Smooth muscle cell (in vitro differentiated cells): ENCODE results near the gene ALDH1A3. TPM values are rescaled to one million over a fixed set of nuclear protein-coding genes. Genes with fewer than 3 reads are reported as not detected.

Source experiments
- DNase-seq: peaks from one replicate; lab custom pipeline; 2025; ENCODE audit not compliant: unreplicated experiment; lab: John Stamatoyannopoulos, UW
- H2AFZ ChIP-seq: fragments of 200-600 bp; sonication (generic); 2 replicates; pipeline ENCODE4 v1.6.0; 2016; ENCODE audit warnings: antibody characterized with exemption, low read depth, mild to moderate bottlenecking
- H3F3A ChIP-seq: fragments of 200-600 bp; sonication (generic); 2 replicates; pipeline ENCODE4 v1.6.0; 2017; ENCODE audit warnings: antibody characterized with exemption, low read depth
- H3K27ac ChIP-seq: fragments of 200-600 bp; sonication (generic); 2 replicates; pipeline ENCODE4 v1.5.1; 2016; ENCODE audit warnings: low read depth, mild to moderate bottlenecking
- H3K27me3 ChIP-seq: fragments of 200-600 bp; sonication (generic); 2 replicates; pipeline ENCODE4 v1.6.1; 2016; ENCODE audit warnings: low read depth, mild to moderate bottlenecking
- H3K36me3 ChIP-seq: fragments of 200-600 bp; sonication (generic); 2 replicates; pipeline ENCODE4 v1.5.1; 2016; ENCODE audit warnings: low read depth
- H3K4me1 ChIP-seq: fragments of 200-600 bp; sonication (generic); 2 replicates; pipeline ENCODE4 v1.5.1; 2016; ENCODE audit warnings: low read depth
- H3K4me2 ChIP-seq: fragments of 200-600 bp; sonication (generic); 2 replicates; pipeline ENCODE4 v1.6.0; 2016; ENCODE audit warnings: mild to moderate bottlenecking
- H3K4me3 ChIP-seq: fragments of 200-600 bp; sonication (generic); 2 replicates; pipeline ENCODE4 v1.5.1; 2016; ENCODE audit warnings: mild to moderate bottlenecking
- H3K79me2 ChIP-seq: fragments of 200-600 bp; sonication (generic); 2 replicates; pipeline ENCODE4 v1.6.0; 2016; ENCODE audit warnings: low read depth, mild to moderate bottlenecking
- H3K9ac ChIP-seq: fragments of 200-600 bp; sonication (generic); 2 replicates; pipeline ENCODE4 v1.6.0; 2016; ENCODE audit warnings: low read depth
- H3K9me3 ChIP-seq: fragments of 200-600 bp; sonication (generic); replicated peaks from 2 replicates; pipeline ENCODE4 v1.5.1; 2016; ENCODE audit warnings: low read depth
- H4K20me1 ChIP-seq: fragments of 200-600 bp; sonication (generic); 2 replicates; pipeline ENCODE4 v1.6.0; 2016; ENCODE audit warnings: low read depth
- WGBS: methylation state at CpG from one replicate; pipeline ENCODE4 v1.1.7; 2016; ENCODE audit warnings: low lambda C conversion rate; 5-methylcytosine and 5-hydroxymethylcytosine counted together
- polyA plus RNA-seq: library from polyadenylated mRNA; unstranded; fragments of >200 nt; fragmentation: Nextera tagmentation; extraction: Ambion mirVana; gene quantifications from 2 replicates; pipeline ENCODE4 v1.2.1, GENCODE V29; 2016
- total RNA-seq: library from RNA; depleted of rRNA; stranded (reverse); fragments of >200 nt; gene quantifications from 2 replicates; pipeline ENCODE4 v1.2.3, GENCODE V29; 2014
- TF ChIP-seq, protein P1 (sequence below): fragments of 200-600 bp; sonication (generic); IDR thresholded peaks from 2 replicates; pipeline ENCODE4 v1.5.1; 2017; ENCODE audit warnings: borderline replicate concordance, mild to moderate bottlenecking, antibody characterized with exemption; ENCODE audit not compliant: insufficient read depth, poor library complexity, severe bottlenecking

ALDH1A3 gene
- total and polyA plus RNA-seq, 2 experiments from 2014 or later, result 1.3 to 1.6 TPM

DNA sequence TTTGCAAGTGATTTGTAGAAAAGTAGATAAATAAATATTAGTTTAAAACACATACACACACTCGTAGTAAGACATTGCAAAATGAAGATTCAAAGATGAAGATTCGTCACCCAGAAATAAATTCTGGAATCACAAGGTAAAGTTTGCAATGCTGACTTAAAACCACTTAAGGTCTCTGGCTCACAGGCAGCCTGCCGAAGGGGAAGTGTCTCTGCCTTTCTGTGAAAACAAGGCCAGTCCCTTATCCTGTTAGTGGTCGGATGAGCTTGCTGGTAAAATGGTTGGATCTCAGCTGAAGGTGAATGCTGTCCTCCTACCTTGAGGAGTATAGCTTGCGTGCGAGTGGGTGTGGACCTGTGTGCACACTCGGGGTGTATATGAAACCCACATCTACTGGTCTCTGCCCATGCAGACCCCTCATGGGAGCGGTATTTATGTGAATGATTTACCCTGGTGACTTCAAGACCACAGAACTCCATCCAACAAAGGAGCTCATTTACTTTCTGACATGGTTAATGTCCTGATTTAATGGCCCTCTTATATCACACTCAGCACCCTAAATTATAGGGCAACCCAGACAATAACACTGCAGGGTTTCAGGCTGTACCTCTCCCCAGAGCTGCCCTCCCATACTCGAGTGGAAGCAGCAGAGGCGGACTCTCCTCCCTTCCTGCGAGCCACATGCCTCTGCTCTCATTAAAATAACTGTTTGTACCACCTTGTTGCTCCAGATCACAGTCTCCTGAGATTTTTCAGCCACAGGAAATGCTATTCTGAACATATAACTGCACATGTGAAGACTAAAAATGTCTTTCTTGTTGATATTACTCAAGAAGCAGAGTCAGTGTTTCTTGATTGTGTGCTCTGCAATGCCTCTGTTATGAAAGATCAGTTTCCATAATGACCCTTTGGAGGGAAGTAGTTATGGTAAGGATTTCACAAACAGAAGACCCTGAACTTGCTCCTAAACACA, 45.9 kb upstream of the ALDH1A3 start:
- no peak for DNase-seq
- Histone ChIP-seq H3K27me3 (no peaks in the 10 kb centered on the region), H3K79me2 (no peaks in the 10 kb centered on the region), H3K36me3 (no peaks in the 10 kb centered on the region), H4K20me1 (no peaks in the 10 kb centered on the region), H2AFZ (no peak overlapping the region), H3F3A (no peaks in the 10 kb centered on the region), H3K4me3 (no peak overlapping the region), H3K9me3 (no peaks in the 10 kb centered on the region), H3K4me1 (no peaks in the 10 kb centered on the region), H3K27ac (no peak overlapping the region), H3K4me2 (no peak overlapping the region), H3K9ac (no peak overlapping the region)
- 85% methylated on average over 11 of the region's 11 CpGs for WGBS
- TF ChIP-seq, protein P1, sequence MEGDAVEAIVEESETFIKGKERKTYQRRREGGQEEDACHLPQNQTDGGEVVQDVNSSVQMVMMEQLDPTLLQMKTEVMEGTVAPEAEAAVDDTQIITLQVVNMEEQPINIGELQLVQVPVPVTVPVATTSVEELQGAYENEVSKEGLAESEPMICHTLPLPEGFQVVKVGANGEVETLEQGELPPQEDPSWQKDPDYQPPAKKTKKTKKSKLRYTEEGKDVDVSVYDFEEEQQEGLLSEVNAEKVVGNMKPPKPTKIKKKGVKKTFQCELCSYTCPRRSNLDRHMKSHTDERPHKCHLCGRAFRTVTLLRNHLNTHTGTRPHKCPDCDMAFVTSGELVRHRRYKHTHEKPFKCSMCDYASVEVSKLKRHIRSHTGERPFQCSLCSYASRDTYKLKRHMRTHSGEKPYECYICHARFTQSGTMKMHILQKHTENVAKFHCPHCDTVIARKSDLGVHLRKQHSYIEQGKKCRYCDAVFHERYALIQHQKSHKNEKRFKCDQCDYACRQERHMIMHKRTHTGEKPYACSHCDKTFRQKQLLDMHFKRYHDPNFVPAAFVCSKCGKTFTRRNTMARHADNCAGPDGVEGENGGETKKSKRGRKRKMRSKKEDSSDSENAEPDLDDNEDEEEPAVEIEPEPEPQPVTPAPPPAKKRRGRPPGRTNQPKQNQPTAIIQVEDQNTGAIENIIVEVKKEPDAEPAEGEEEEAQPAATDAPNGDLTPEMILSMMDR, result no peak

- Histone ChIP-seq H3K36me3 (no peaks in the 10 kb centered on the region), H3K9me3 (no peaks in the 10 kb centered on the region), H3K4me3 (no peak overlapping the region), H3K4me1 (no peaks in the 10 kb centered on the region), H3K79me2 (no peaks in the 10 kb centered on the region), H4K20me1 (no peaks in the 10 kb centered on the region), H3K4me2 (no peak overlapping the region), H3K27me3 (no peaks in the 10 kb centered on the region), H3K9ac (no peak overlapping the region), H3F3A (no peaks in the 10 kb centered on the region), H2AFZ (no peak overlapping the region), H3K27ac (no peak overlapping the region)
- TF ChIP-seq, protein P1, result no peak
- WGBS, result 86% methylated on average over 3 of the region's 3 CpGs
- no peak for DNase-seq
These were observed 44.9 kb upstream of the ALDH1A3 start for GRCh38 chr15:100834731-100835130.

DNA sequence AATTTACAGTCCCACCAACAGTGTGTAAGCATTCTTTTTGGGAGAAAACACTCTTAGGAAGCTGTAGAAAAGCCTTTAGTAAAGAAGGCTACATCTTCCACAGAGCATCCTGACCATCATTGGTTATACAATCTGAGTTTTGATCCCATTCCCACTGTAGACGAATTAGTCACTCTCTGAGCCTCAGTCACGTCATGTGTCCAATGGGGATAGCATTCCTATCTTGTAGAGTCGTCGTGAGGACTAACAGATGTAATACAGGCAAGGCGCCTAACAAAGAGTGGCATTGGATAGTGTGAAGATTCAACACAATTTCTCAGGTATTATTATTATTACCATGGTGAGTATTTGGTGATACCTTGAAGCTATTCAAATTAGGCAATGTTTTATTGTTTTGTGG, 44.0 kb upstream of the ALDH1A3 start:
- DNase-seq, result no peak
- H3K4me3 ChIP-seq, result no peak overlapping the region
- no peak overlapping the region for H3K4me2 ChIP-seq
- no peaks in the 10 kb centered on the region for H3K79me2 ChIP-seq
- TF ChIP-seq, protein P1, result no peak
- WGBS, result 72% methylated on average over 5 of the region's 5 CpGs
- H3K27me3 ChIP-seq, result no peaks in the 10 kb centered on the region
- no peak overlapping the region for H3K27ac ChIP-seq
- no peak overlapping the region for H3K9ac ChIP-seq
- H3K9me3 ChIP-seq, result no peaks in the 10 kb centered on the region
- H4K20me1 ChIP-seq, result no peaks in the 10 kb centered on the region
- H3K4me1 ChIP-seq, result no peaks in the 10 kb centered on the region
- no peaks in the 10 kb centered on the region for H3F3A ChIP-seq
- H2AFZ ChIP-seq, result no peak overlapping the region
- no peaks in the 10 kb centered on the region for H3K36me3 ChIP-seq
